CD14-positive monocyte (primary cell): ENCODE data around the gene LCE3B. TPM values are rescaled to one million over a fixed set of nuclear protein-coding genes. Genes with fewer than 3 reads are reported as not detected.

Experiments used
- DNase-seq, 3 donors: peaks; one replicate each; pipeline ENCODE4 v3.0.0-alpha.2; 2011 to 2022
- H2AFZ ChIP-seq: 2 replicates; pipeline ENCODE4 v1.6.0; 2012; ENCODE audit warnings: mild to moderate bottlenecking, low read depth, low read length, inconsistent platforms; ENCODE audit not compliant: insufficient read depth, poor library complexity, severe bottlenecking
- H3K27ac ChIP-seq, 2 donors: 1 replicate in 1 of 2; 2 replicates in 1 of 2; pipeline ENCODE4 v1.5.1; 2012 to 2013; ENCODE audit warnings: low read length in 2 of 2, control low read depth in 1 of 2, inconsistent platforms in 1 of 2, low read depth in 1 of 2, mild to moderate bottlenecking in 1 of 2
- H3K27me3 ChIP-seq, 2 donors: one replicate each; pipeline versions ENCODE4 v1.6.0 to v1.6.1; 2011 to 2013; ENCODE audit warnings: low read length in 2 of 2; ENCODE audit not compliant: control insufficient read depth in 2 of 2, insufficient read depth in 2 of 2
- H3K36me3 ChIP-seq, 2 donors: replicated peaks in 1 of 2; 1 replicate in 1 of 2; 2 replicates in 1 of 2; pipeline versions ENCODE4 v1.5.1 to v1.6.1; 2012 to 2013; ENCODE audit warnings: low read length in 2 of 2, control low read depth in 1 of 2, inconsistent platforms in 1 of 2, mild to moderate bottlenecking in 1 of 2; ENCODE audit not compliant: insufficient read depth in 2 of 2, control insufficient read depth in 1 of 2
- H3K4me1 ChIP-seq, 2 donors: 1 replicate in 1 of 2; 2 replicates in 1 of 2; pipeline versions ENCODE4 v1.5.1 to v1.6.1; 2012 to 2013; ENCODE audit warnings: low read length in 2 of 2, control low read depth in 1 of 2, inconsistent platforms in 1 of 2, mild to moderate bottlenecking in 1 of 2, moderate library complexity in 1 of 2; ENCODE audit not compliant: insufficient read depth in 2 of 2, control insufficient read depth in 1 of 2
- H3K4me2 ChIP-seq: replicated peaks from 2 replicates; pipeline ENCODE3; 2012; ENCODE audit warnings: low read length, moderate library complexity, mild to moderate bottlenecking; ENCODE audit not compliant: poor library complexity, severe bottlenecking; ENCODE audit errors: extremely low read depth
- H3K4me3 ChIP-seq, 3 experiments: fragments of 200-600 bp in 1 of 3; sonication (generic) in 1 of 3; replicated peaks in 1 of 3; 1 replicate in 2 of 3; 2 replicates in 1 of 3; pipeline ENCODE4 v1.5.1; 2011 to 2013; ENCODE audit warnings: low read length in 3 of 3, mild to moderate bottlenecking in 3 of 3, control low read depth in 2 of 3, low read depth in 2 of 3, inconsistent platforms in 1 of 3, moderate library complexity in 1 of 3
- H3K79me2 ChIP-seq: 2 replicates; pipeline ENCODE4 v1.6.0; 2012; ENCODE audit warnings: mild to moderate bottlenecking, control low read depth, inconsistent platforms, low read length, moderate library complexity; ENCODE audit not compliant: insufficient read depth
- H3K9ac ChIP-seq: 2 replicates; pipeline ENCODE4 v1.6.0; 2017; ENCODE audit warnings: low read length, mild to moderate bottlenecking; ENCODE audit not compliant: insufficient read depth, poor library complexity, severe bottlenecking
- H3K9me3 ChIP-seq, 2 donors: replicated peaks in 1 of 2; 1 replicate in 1 of 2; 2 replicates in 1 of 2; pipeline versions ENCODE4 v1.5.1 to v1.6.1; 2012 to 2013; ENCODE audit warnings: low read length in 2 of 2, control low read depth in 1 of 2; ENCODE audit not compliant: control insufficient read depth in 1 of 2, insufficient read depth in 1 of 2
- H4K20me1 ChIP-seq: 2 replicates; pipeline ENCODE4 v1.6.0; 2012; ENCODE audit warnings: mild to moderate bottlenecking, low read length, control low read depth, moderate library complexity; ENCODE audit not compliant: insufficient read depth
- H3K27ac Mint-ChIP-seq, 7 donors: one replicate each; pipeline ENCODE4 v1.8.0; 2020; ENCODE audit warnings: mild to moderate bottlenecking in 7 of 7, mixed read lengths in 7 of 7, moderate library complexity in 6 of 7, inconsistent platforms in 2 of 7
- H3K27me3 Mint-ChIP-seq, 3 donors: one replicate each; pipeline ENCODE4 v1.8.0; 2021 to 2022; ENCODE audit warnings: low read depth in 3 of 3, mild to moderate bottlenecking in 3 of 3, mixed read lengths in 3 of 3, moderate library complexity in 3 of 3, inconsistent platforms in 1 of 3
- H3K36me3 Mint-ChIP-seq, 2 donors: one replicate each; pipeline ENCODE4 v1.8.0; 2020; ENCODE audit warnings: mixed read lengths in 2 of 2, inconsistent platforms in 1 of 2, mild to moderate bottlenecking in 1 of 2
- H3K4me1 Mint-ChIP-seq: one replicate; pipeline ENCODE4 v1.8.0; 2020; ENCODE audit warnings: mild to moderate bottlenecking, mixed read lengths
- H3K4me3 Mint-ChIP-seq, 2 donors: one replicate each; pipeline ENCODE4 v1.8.0; 2020; ENCODE audit warnings: mild to moderate bottlenecking in 2 of 2, mixed read lengths in 2 of 2, moderate library complexity in 1 of 2
- H3K9me3 Mint-ChIP-seq, 7 donors: one replicate each; pipeline ENCODE4 v1.8.0; 2020 to 2022; ENCODE audit warnings: mixed read lengths in 7 of 7, mild to moderate bottlenecking in 6 of 7, moderate library complexity in 6 of 7, inconsistent platforms in 2 of 7
- WGBS: methylation state at CpG from one replicate; pipeline ENCODE4 v1.1.5; 2013; ENCODE audit warnings: missing lambda C conversion rate; ENCODE audit not compliant: insufficient coverage; 5-methylcytosine and 5-hydroxymethylcytosine counted together
- intact Hi-C, 2 donors: fragments of 100-400 bp; cut with micrococcal nuclease; formaldehyde crosslinking; loops; one replicate each; pipeline versions ENCODE4 v1.15.0 to v1.15.1; 2023
- polyA minus RNA-seq: library from RNA; depleted of rRNA, polyadenylated mRNA; stranded (reverse); fragments of >200 nt; gene quantifications from 2 replicates; pipeline ENCODE4 v1.2.3, GENCODE V29; 2012
- polyA plus RNA-seq, 3 donors: library from polyadenylated mRNA; depleted of rRNA in 1 of 3; unstranded in 2 of 3; stranded (reverse) in 1 of 3; fragments of 300-500 nt in 2 of 3; fragments of >200 nt in 1 of 3; fragmentation: Illumina TruSeq in 2 of 3; gene quantifications; 1 replicate in 2 of 3; 2 replicates in 1 of 3; pipeline ENCODE4 v1.2.3, GENCODE V29; 2012 to 2021
- total RNA-seq, 12 experiments: library from RNA in 1 of 12; stranded (reverse) in 1 of 12; fragments of 120-200 nt in 1 of 12; gene quantifications; one replicate each; pipeline ENCODE4 v1.2.4 and lab custom pipeline; 2013 to 2026; ENCODE audit warnings: mixed read lengths in 6 of 12, inconsistent platforms in 1 of 12
- TF ChIP-seq, protein P1 (sequence below): fragments of 200-600 bp; IDR thresholded peaks from one replicate; pipeline ENCODE4 v1.8.0; 2022; ENCODE audit warnings: antibody characterized with exemption, mild to moderate bottlenecking

LCE3B gene, protein sequence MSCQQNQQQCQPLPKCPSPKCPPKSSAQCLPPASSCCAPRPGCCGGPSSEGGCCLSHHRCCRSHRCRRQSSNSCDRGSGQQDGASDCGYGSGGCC
- not detected for total RNA-seq (2013)
- not detected for polyA plus RNA-seq
- not detected in 2 replicates for polyA minus RNA-seq
- total RNA-seq (lab: John Stamatoyannopoulos, UW), result 0 reads per million in 11 experiments

DNA sequence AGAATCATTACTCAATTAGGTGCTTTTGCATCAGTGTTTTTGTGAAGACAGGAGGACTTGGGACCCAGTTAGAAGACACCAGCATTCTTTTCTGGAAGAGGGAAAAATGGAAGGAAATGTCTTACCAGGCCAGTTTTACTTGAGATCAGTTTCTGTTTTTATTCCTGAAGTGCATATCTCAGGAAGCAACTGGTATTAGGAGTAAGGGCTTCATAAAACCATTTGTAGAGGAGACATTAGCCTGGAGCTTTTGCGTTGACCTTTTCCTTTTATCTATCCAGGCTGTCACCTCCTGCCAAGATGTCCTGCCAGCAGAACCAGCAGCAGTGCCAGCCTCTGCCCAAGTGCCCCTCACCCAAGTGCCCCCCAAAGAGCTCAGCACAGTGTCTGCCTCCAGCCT is at the start of gene LCE3B:
TSS of gene LCE3B (plus strand) at position 301 of the 400 bp plus-strand sequence. CDS start at position 301, 0 bp downstream.
- H3K27me3 ChIP-seq, result peaks cover 0 to 2% of the 10 kb centered on the region in 2 donors
- peaks cover 2 to 3% of the 10 kb centered on the region in 2 donors for H3K9me3 ChIP-seq
- no peak within 1 kb of the TSS for H3K9ac ChIP-seq
- Mint-ChIP-seq H3K4me1 (no peaks in the 10 kb centered on the region), H3K36me3 (no peaks in the 10 kb centered on the region), H3K27me3 (peaks cover 0 to 3% (median 3%) of the 10 kb centered on the region in 3 donors), H3K27ac (peak within 1 kb of the TSS in 1 of 7 donors; percentile 10), H3K4me3 (no peak within 1 kb of the TSS), H3K9me3 (peaks cover 2 to 10% (median 6%) of the 10 kb centered on the region in 7 donors)
- TF ChIP-seq, protein P1, sequence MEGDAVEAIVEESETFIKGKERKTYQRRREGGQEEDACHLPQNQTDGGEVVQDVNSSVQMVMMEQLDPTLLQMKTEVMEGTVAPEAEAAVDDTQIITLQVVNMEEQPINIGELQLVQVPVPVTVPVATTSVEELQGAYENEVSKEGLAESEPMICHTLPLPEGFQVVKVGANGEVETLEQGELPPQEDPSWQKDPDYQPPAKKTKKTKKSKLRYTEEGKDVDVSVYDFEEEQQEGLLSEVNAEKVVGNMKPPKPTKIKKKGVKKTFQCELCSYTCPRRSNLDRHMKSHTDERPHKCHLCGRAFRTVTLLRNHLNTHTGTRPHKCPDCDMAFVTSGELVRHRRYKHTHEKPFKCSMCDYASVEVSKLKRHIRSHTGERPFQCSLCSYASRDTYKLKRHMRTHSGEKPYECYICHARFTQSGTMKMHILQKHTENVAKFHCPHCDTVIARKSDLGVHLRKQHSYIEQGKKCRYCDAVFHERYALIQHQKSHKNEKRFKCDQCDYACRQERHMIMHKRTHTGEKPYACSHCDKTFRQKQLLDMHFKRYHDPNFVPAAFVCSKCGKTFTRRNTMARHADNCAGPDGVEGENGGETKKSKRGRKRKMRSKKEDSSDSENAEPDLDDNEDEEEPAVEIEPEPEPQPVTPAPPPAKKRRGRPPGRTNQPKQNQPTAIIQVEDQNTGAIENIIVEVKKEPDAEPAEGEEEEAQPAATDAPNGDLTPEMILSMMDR, result no peak
- DNase-seq, result no peak
- H3K27ac ChIP-seq, result no peak within 1 kb of the TSS
- no peaks in the 10 kb centered on the region for H3K36me3 ChIP-seq
- WGBS, result no CpG with 5 or more reads among the region's 1 CpG
- no peaks in the 10 kb centered on the region for H4K20me1 ChIP-seq
- H2AFZ ChIP-seq, result no peak within 1 kb of the TSS
- intact Hi-C loops, result no loop called here
- H3K4me1 ChIP-seq, result no peaks in the 10 kb centered on the region
- H3K79me2 ChIP-seq, result no peaks in the 10 kb centered on the region
- no peak within 1 kb of the TSS for H3K4me3 ChIP-seq
- no peak within 1 kb of the TSS for H3K4me2 ChIP-seq

DNA sequence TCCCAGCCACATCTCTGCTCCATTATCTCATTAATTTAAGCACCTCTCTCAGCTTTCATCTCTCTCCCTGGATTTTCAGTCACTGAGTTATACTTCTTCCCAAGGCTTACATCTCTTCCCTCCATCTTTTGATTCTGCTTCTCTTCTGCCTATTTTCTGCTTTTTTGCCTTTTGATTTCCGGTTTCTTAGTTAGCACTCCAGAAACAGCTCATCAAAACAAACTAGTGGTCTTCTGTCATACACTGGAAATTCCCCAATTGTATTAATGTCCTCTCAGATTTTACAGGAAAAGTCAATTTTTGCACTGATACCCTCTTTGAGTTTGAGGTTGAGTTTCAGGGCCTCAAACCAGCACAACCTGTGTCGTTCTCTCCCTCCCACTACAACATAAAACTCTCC is 48.5 kb upstream of the LCE3B start:
- TF ChIP-seq, protein P1, result no peak
- Histone ChIP-seq H3K4me2 (no peak overlapping the region), H3K4me1 (no peaks in the 10 kb centered on the region), H3K4me3 (no peak overlapping the region), H3K9me3 (no peaks in the 10 kb centered on the region), H3K9ac (no peak overlapping the region), H3K36me3 (no peaks in the 10 kb centered on the region), H2AFZ (no peak overlapping the region), H3K27me3 (no peaks in the 10 kb centered on the region), H3K27ac (no peak overlapping the region), H3K79me2 (no peaks in the 10 kb centered on the region), H4K20me1 (no peaks in the 10 kb centered on the region)
- H3K9me3 Mint-ChIP-seq, result peaks cover 5 to 14% (median 10%) of the 10 kb centered on the region in 7 donors
- intact Hi-C loops, result no loop called here
- H3K4me1 Mint-ChIP-seq, result no peaks in the 10 kb centered on the region
- WGBS, result no CpG with 5 or more reads among the region's 2 CpGs
- no peak overlapping the region for H3K4me3 Mint-ChIP-seq
- no peaks in the 10 kb centered on the region for H3K36me3 Mint-ChIP-seq
- H3K27ac Mint-ChIP-seq, result no peak overlapping the region
- no peak for DNase-seq
- peaks cover 0 to 5% (median 2%) of the 10 kb centered on the region in 3 donors for H3K27me3 Mint-ChIP-seq
